DND-41 (cell line): ENCODE measurements around the gene GIMAP7.

Experiments
- ATAC-seq: fragments of 200-7000 bp; cut with Tn5 transposase; 3 replicates; pipeline ENCODE4 v1.9.1; 2021; ENCODE audit warnings: low read depth; ENCODE audit not compliant: insufficient read depth
- DNase-seq: peaks from one replicate; pipeline ENCODE4 v3.0.0-alpha.2; 2020
- H2AFZ ChIP-seq: 2 replicates; pipeline ENCODE4 v1.6.0; 2012; ENCODE audit warnings: low read depth, low read length
- H3K27ac ChIP-seq: 2 replicates; pipeline ENCODE4 v1.5.1; 2012; ENCODE audit warnings: low read length, inconsistent platforms
- H3K27me3 ChIP-seq: fragments of 200-600 bp; sonication (generic); 2 replicates; pipeline ENCODE4 v1.6.0; 2012; ENCODE audit warnings: low read length, mild to moderate bottlenecking, inconsistent platforms; ENCODE audit not compliant: insufficient read depth, poor library complexity
- H3K36me3 ChIP-seq: 2 replicates; pipeline ENCODE4 v1.5.1; 2012; ENCODE audit warnings: low read length, inconsistent platforms; ENCODE audit not compliant: insufficient read depth
- H3K4me1 ChIP-seq: 2 replicates; pipeline ENCODE4 v1.5.1; 2012; ENCODE audit warnings: mild to moderate bottlenecking, low read length; ENCODE audit not compliant: insufficient read depth
- H3K4me2 ChIP-seq: 2 replicates; pipeline ENCODE4 v1.6.0; 2012; ENCODE audit warnings: mild to moderate bottlenecking, moderate library complexity, low read length, inconsistent platforms; ENCODE audit not compliant: insufficient read depth
- H3K4me3 ChIP-seq, 2 experiments: fragments of 200-600 bp in 1 of 2; shearing (Covaris generic) in 1 of 2; 2 replicates each; pipeline ENCODE4 v1.5.1; 2012 to 2016; ENCODE audit warnings: inconsistent platforms in 2 of 2, low read length in 2 of 2, mild to moderate bottlenecking in 2 of 2, low read depth in 1 of 2, moderate library complexity in 1 of 2
- H3K79me2 ChIP-seq: 2 replicates; pipeline ENCODE4 v1.6.0; 2012; ENCODE audit warnings: low read length, inconsistent platforms; ENCODE audit not compliant: insufficient read depth
- H3K9ac ChIP-seq: 2 replicates; pipeline ENCODE4 v1.6.0; 2012; ENCODE audit warnings: low read depth, mild to moderate bottlenecking, inconsistent platforms, low read length, moderate library complexity
- H3K9me3 ChIP-seq: 2 replicates; pipeline ENCODE4 v1.5.1; 2012; ENCODE audit warnings: low read length, moderate library complexity, mild to moderate bottlenecking, inconsistent platforms; ENCODE audit not compliant: insufficient read depth, severe bottlenecking
- H4K20me1 ChIP-seq: 2 replicates; pipeline ENCODE4 v1.6.0; 2012; ENCODE audit warnings: low read length; ENCODE audit not compliant: insufficient read depth
- EZH2 ChIP-seq: IDR thresholded peaks from 3 replicates; pipeline ENCODE4 v1.6.1; 2012; ENCODE audit warnings: borderline replicate concordance, low read depth, mild to moderate bottlenecking, moderate library complexity, low read length, inconsistent platforms; ENCODE audit not compliant: severe bottlenecking
- TF ChIP-seq, protein P1 (sequence below): IDR thresholded peaks from 2 replicates; pipeline ENCODE4 v1.5.1; 2012; ENCODE audit warnings: borderline replicate concordance, low read length, moderate library complexity, mild to moderate bottlenecking; ENCODE audit not compliant: poor library complexity, severe bottlenecking; ENCODE audit errors: extremely low read depth

GIMAP7 gene

DNA sequence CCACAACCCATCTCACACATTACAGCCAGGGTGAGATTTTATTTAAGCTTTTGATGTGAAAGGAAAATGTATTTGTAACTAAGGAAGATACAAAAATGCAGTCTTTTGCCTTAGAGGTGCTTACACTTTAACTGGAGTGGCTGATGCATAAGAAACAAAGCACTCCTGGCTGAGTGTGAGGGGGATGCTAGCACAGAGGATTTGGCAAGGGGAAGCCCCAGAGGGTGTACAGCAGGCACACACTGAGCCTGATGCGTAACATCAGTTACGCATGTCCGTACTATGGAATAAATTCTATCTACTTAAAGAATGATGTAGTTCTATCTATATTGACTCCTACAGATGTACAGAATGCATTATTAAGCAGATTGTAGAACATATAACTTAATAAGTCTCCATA is 46.4 kb upstream of the GIMAP7 start:
- peaks cover 5% of the 10 kb centered on the region for H3K9me3 ChIP-seq
- H3K4me1 ChIP-seq = peaks cover 3% of the 10 kb centered on the region; the same call in 1 of the 2 replicates
- no peak overlapping the region for H2AFZ ChIP-seq
- TF ChIP-seq EZH2 = no peak
- TF ChIP-seq, protein P1, sequence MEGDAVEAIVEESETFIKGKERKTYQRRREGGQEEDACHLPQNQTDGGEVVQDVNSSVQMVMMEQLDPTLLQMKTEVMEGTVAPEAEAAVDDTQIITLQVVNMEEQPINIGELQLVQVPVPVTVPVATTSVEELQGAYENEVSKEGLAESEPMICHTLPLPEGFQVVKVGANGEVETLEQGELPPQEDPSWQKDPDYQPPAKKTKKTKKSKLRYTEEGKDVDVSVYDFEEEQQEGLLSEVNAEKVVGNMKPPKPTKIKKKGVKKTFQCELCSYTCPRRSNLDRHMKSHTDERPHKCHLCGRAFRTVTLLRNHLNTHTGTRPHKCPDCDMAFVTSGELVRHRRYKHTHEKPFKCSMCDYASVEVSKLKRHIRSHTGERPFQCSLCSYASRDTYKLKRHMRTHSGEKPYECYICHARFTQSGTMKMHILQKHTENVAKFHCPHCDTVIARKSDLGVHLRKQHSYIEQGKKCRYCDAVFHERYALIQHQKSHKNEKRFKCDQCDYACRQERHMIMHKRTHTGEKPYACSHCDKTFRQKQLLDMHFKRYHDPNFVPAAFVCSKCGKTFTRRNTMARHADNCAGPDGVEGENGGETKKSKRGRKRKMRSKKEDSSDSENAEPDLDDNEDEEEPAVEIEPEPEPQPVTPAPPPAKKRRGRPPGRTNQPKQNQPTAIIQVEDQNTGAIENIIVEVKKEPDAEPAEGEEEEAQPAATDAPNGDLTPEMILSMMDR = no peak
- H3K79me2 ChIP-seq = no peaks in the 10 kb centered on the region
- H4K20me1 ChIP-seq = no peaks in the 10 kb centered on the region
- no peaks in the 10 kb centered on the region for H3K27me3 ChIP-seq
- H3K36me3 ChIP-seq = no peaks in the 10 kb centered on the region
- H3K27ac ChIP-seq = no peak overlapping the region
- DNase-seq (no peak), ATAC-seq (no peak)
- no peak overlapping the region for H3K4me3 ChIP-seq
- no peak overlapping the region for H3K9ac ChIP-seq
- no peak overlapping the region for H3K4me2 ChIP-seq

DNA sequence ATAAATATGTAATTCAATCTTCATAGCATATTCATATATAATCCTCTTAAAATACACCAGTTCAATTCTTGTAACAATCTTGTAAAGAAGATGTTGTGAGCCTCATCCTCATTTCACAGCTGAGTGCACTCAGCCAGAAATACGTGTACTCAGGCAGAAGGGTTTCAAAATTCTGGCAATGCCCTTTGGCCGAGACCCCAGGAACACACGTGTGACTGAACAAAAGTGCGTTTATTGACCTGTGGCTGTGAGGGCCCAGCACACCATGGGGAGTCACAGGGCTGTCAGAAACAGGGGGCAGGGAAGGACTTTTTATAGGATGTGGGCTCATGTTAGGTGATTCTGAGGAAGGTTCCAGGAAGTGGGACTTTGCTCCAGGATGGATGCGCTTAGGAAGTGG is 42.8 kb upstream of the GIMAP7 start:
- no peaks in the 10 kb centered on the region for H4K20me1 ChIP-seq
- ATAC-seq = no peak
- no peaks in the 10 kb centered on the region for H3K4me1 ChIP-seq
- H3K36me3 ChIP-seq = no peaks in the 10 kb centered on the region
- H3K27me3 ChIP-seq = no peaks in the 10 kb centered on the region
- DNase-seq = no peak
- H3K4me3 ChIP-seq = no peak overlapping the region
- no peaks in the 10 kb centered on the region for H3K79me2 ChIP-seq
- no peaks in the 10 kb centered on the region for H3K9me3 ChIP-seq
- no peak overlapping the region for H3K4me2 ChIP-seq
- no peak overlapping the region for H3K9ac ChIP-seq
- no peak overlapping the region for H3K27ac ChIP-seq
- no peak for TF ChIP-seq EZH2
- TF ChIP-seq, protein P1 = no peak
- H2AFZ ChIP-seq = no peak overlapping the region

DNA sequence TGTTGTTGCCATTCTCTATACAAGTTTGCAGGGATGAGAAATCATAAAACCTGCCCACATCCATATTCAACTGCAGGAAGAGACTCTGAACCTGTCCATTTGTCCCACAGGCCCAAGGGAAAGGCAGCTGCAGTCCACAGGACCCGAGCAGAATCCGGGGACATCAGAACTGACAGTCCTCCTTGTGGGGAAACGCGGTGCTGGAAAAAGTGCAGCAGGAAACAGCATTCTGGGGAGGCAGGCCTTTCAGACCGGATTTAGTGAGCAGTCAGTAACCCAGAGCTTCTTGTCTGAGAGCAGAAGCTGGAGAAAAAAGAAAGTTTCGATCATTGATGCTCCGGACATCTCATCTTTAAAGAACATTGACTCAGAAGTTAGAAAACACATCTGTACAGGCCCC is 40.8 kb upstream of the GIMAP7 start:
- H3K27ac ChIP-seq = no peak overlapping the region
- no peak overlapping the region for H3K9ac ChIP-seq
- H4K20me1 ChIP-seq = no peaks in the 10 kb centered on the region
- H3K27me3 ChIP-seq = no peaks in the 10 kb centered on the region
- no peaks in the 10 kb centered on the region for H3K4me1 ChIP-seq
- TF ChIP-seq, protein P1 = no peak
- no peak for TF ChIP-seq EZH2
- no peak overlapping the region for H3K4me2 ChIP-seq
- no peaks in the 10 kb centered on the region for H3K36me3 ChIP-seq
- no peaks in the 10 kb centered on the region for H3K79me2 ChIP-seq
- peak overlapping the region; percentile 7; the same call in 1 of the 2 replicates for H2AFZ ChIP-seq
- H3K4me3 ChIP-seq = no peak overlapping the region
- H3K9me3 ChIP-seq = no peaks in the 10 kb centered on the region
- no peak for ATAC-seq
- DNase-seq = no peak

DNA sequence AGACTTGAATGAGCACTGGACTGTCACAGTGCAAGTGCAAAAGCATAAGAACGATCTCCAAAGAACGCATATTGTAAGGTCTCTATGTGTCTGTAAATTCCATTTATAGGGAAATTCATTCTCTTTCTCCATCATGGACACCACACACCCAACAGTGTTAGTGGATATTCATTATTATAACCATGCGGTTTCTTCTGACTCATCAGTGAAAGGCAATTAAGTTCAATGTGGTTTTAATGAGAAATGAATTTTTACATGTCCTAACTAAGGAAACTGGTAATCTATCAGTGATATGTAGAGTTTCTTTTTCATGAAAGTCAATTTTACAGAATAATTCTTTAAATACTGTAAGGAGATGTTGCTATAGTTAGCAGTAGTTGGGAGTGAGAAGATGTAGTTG is 38.4 kb upstream of the GIMAP7 start:
- H3K9ac ChIP-seq = no peak overlapping the region
- H3K4me2 ChIP-seq = no peak overlapping the region
- no peak overlapping the region for H2AFZ ChIP-seq
- H3K9me3 ChIP-seq = no peaks in the 10 kb centered on the region
- DNase-seq (no peak), ATAC-seq (no peak)
- no peaks in the 10 kb centered on the region for H3K36me3 ChIP-seq
- no peaks in the 10 kb centered on the region for H3K79me2 ChIP-seq
- no peaks in the 10 kb centered on the region for H3K27me3 ChIP-seq
- no peaks in the 10 kb centered on the region for H4K20me1 ChIP-seq
- no peak overlapping the region for H3K4me3 ChIP-seq
- TF ChIP-seq, protein P1 = no peak
- H3K4me1 ChIP-seq = peaks cover 12% of the 10 kb centered on the region
- no peak overlapping the region for H3K27ac ChIP-seq
